Gastroesophageal sphincter (tissue), 3 donors: ENCODE results near the gene ATP11A.

Experiments
- EP300 ChIP-seq: sonication (generic); formaldehyde crosslinking; IDR thresholded peaks from one replicate; pipeline ENCODE4 v1.6.1; 2017; ENCODE audit warnings: antibody characterized with exemption, mild to moderate bottlenecking
- POLR2A ChIP-seq, 2 donors: fragments of 450-650 bp; IDR thresholded peaks; one replicate each; pipeline ENCODE4 v1.6.1; 2017; ENCODE audit warnings: antibody characterized with exemption in 2 of 2, mild to moderate bottlenecking in 2 of 2, moderate library complexity in 1 of 2
- POLR2AphosphoS5 ChIP-seq: sonication (generic); formaldehyde crosslinking; IDR thresholded peaks from one replicate; pipeline ENCODE4 v1.6.1; 2017; ENCODE audit warnings: antibody characterized with exemption
- TF ChIP-seq, protein P1 (sequence below), 4 experiments: fragments of 200-600 bp in 2 of 4; fragments of 450-650 bp in 2 of 4; sonication (generic) in 1 of 4; IDR thresholded peaks; one replicate each; pipeline ENCODE4 v1.5.1; 2017 to 2019; ENCODE audit warnings: antibody characterized with exemption in 4 of 4, mild to moderate bottlenecking in 2 of 4, moderate library complexity in 2 of 4

DNA sequence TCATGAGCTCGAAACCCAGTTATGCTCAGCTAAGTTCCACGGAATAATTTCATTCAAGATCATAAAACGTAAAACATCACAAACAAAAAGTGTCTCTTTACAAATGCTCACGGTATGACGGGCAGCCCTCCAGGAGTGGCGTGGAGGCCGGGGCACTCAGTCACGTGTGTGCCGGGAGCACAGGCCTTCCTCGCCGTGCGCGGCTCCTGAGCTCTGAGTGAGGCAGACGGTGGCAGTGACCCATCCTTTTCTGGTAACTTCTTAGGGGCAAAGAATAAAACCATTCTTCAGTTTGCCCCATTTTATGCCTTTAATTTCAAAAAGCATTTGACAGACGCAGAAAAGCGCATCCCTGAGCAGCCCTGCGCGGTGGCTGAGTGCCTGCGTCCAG lies 72.8 kb downstream of the ATP11A start:
- no peak for TF ChIP-seq POLR2A (IDR thresholded peaks at IDR 0.05)
- TF ChIP-seq, protein P1, sequence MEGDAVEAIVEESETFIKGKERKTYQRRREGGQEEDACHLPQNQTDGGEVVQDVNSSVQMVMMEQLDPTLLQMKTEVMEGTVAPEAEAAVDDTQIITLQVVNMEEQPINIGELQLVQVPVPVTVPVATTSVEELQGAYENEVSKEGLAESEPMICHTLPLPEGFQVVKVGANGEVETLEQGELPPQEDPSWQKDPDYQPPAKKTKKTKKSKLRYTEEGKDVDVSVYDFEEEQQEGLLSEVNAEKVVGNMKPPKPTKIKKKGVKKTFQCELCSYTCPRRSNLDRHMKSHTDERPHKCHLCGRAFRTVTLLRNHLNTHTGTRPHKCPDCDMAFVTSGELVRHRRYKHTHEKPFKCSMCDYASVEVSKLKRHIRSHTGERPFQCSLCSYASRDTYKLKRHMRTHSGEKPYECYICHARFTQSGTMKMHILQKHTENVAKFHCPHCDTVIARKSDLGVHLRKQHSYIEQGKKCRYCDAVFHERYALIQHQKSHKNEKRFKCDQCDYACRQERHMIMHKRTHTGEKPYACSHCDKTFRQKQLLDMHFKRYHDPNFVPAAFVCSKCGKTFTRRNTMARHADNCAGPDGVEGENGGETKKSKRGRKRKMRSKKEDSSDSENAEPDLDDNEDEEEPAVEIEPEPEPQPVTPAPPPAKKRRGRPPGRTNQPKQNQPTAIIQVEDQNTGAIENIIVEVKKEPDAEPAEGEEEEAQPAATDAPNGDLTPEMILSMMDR (IDR thresholded peaks at IDR 0.05) = no peak
- TF ChIP-seq POLR2AphosphoS5 = no peak
- no peak for TF ChIP-seq EP300
